CD4-positive, alpha-beta T cell (primary cell): Measurements from ENCODE around the gene RPS6KA2. TPM values are rescaled to one million over a fixed set of nuclear protein-coding genes. Genes with fewer than 3 reads are reported as not detected.

Experiments
- ATAC-seq: fragments of 200-7000 bp; cut with Tn5 transposase; one replicate; pipeline ENCODE4 v1.10.0; 2022; ENCODE audit warnings: mild to moderate bottlenecking; ENCODE audit not compliant: poor library complexity
- CTCF ChIA-PET: fragments of 350-600 bp; sonication (Branson Sonifier 250); formaldehyde crosslinking; loops from one replicate; lab custom pipeline; 2021; ENCODE audit warnings: antibody characterized with exemption, inconsistent platforms; lab: Charles Lee
- POLR2A ChIA-PET: fragments of 350-600 bp; sonication (Branson Sonifier 250); formaldehyde crosslinking; loops from one replicate; lab custom pipeline; 2021; ENCODE audit warnings: antibody characterized with exemption, inconsistent platforms; lab: Charles Lee
- DNase-seq, 14 experiments: peaks; one replicate each; pipeline ENCODE4 v3.0.0-alpha.2; 2013 to 2020; ENCODE audit warnings: mixed read lengths in 2 of 14
- H3K27ac ChIP-seq, 2 donors: one replicate each; pipeline versions ENCODE4 v1.5.1 to v1.7.0; 2013; ENCODE audit warnings: low read length in 2 of 2, low read depth in 1 of 2, mild to moderate bottlenecking in 1 of 2
- H3K27me3 ChIP-seq, 2 experiments: 1 replicate in 1 of 2; 2 replicates in 1 of 2; pipeline versions ENCODE4 v1.6.1 to v1.7.0; 2013; ENCODE audit warnings: low read length in 2 of 2, control low read depth in 1 of 2, mild to moderate bottlenecking in 1 of 2, moderate library complexity in 1 of 2; ENCODE audit not compliant: insufficient read depth in 2 of 2, control insufficient read depth in 1 of 2
- H3K36me3 ChIP-seq: one replicate; pipeline ENCODE4 v1.6.1; 2013; ENCODE audit warnings: low read length, control low read depth; ENCODE audit not compliant: insufficient read depth
- H3K4me1 ChIP-seq: one replicate; pipeline ENCODE4 v1.6.1; 2013; ENCODE audit warnings: low read length, control low read depth; ENCODE audit not compliant: insufficient read depth
- H3K4me3 ChIP-seq: one replicate; pipeline ENCODE4 v1.5.1; 2013; ENCODE audit warnings: mild to moderate bottlenecking, low read length, moderate library complexity
- H3K9me3 ChIP-seq, 2 experiments: 1 replicate in 1 of 2; 2 replicates in 1 of 2; pipeline versions ENCODE4 v1.6.1 to v1.7.0; 2013; ENCODE audit warnings: low read length in 2 of 2, mild to moderate bottlenecking in 2 of 2, control low read depth in 1 of 2, moderate library complexity in 1 of 2; ENCODE audit not compliant: control insufficient read depth in 1 of 2, insufficient read depth in 1 of 2
- H3K27ac Mint-ChIP-seq: one replicate; pipeline ENCODE4 v1.8.0; 2020; ENCODE audit warnings: mixed read lengths
- H3K27me3 Mint-ChIP-seq: one replicate; pipeline ENCODE4 v1.8.0; 2021; ENCODE audit warnings: mixed read lengths
- H3K36me3 Mint-ChIP-seq: one replicate; pipeline ENCODE4 v1.8.0; 2021; ENCODE audit warnings: low read depth, mixed read lengths
- H3K4me1 Mint-ChIP-seq: one replicate; pipeline ENCODE4 v1.8.0; 2021; ENCODE audit warnings: low read depth, mixed read lengths
- H3K4me3 Mint-ChIP-seq: one replicate; pipeline ENCODE4 v1.8.0; 2020; ENCODE audit warnings: mild to moderate bottlenecking, mixed read lengths
- H3K9me3 Mint-ChIP-seq: one replicate; pipeline ENCODE4 v1.8.0; 2020; ENCODE audit warnings: mixed read lengths
- CTCF ChIP-seq: fragments of 200-600 bp; IDR thresholded peaks from one replicate; pipeline ENCODE4 v1.8.0; 2022; ENCODE audit warnings: antibody characterized with exemption, mild to moderate bottlenecking
- intact Hi-C, 2 experiments: fragments of 100-400 bp; cut with DNase I in 1 of 2; cut with micrococcal nuclease in 1 of 2; formaldehyde crosslinking; loops; one replicate each; pipeline versions ENCODE4 v1.15.1 to v1.9.0; 2023 to 2025; cut with DNase I, micrococcal nuclease
- total RNA-seq, 174 experiments: library from RNA in 2 of 174; stranded (reverse) in 2 of 174; gene quantifications; one replicate each; pipeline ENCODE4 v1.2.3 and lab custom pipeline; 2021 to 2026

Gene RPS6KA2
- total RNA-seq, 2 experiments from 2014 or later: 5.6 to 6.2 TPM

- Mint-ChIP-seq H3K27ac (no peak overlapping the region), H3K36me3 (no peaks in the 10 kb centered on the region), H3K4me3 (no peak overlapping the region), H3K27me3 (no peaks in the 10 kb centered on the region), H3K4me1 (no peaks in the 10 kb centered on the region), H3K9me3 (no peaks in the 10 kb centered on the region)
- DNase-seq (no peak), ATAC-seq (no peak)
- Histone ChIP-seq H3K36me3 (no peaks in the 10 kb centered on the region), H3K4me1 (no peaks in the 10 kb centered on the region), H3K27me3 (no peaks in the 10 kb centered on the region), H3K27ac (no peak overlapping the region), H3K9me3 (no peaks in the 10 kb centered on the region), H3K4me3 (no peak overlapping the region)
- POLR2A ChIA-PET: no interaction called here
- no peak for TF ChIP-seq CTCF
- intact Hi-C loops: no loop called here
- CTCF ChIA-PET: no interaction called here
Observed at GRCh38 chr6:166616261-166617238, 10.5 kb downstream of the RPS6KA2 start.

- Mint-ChIP-seq H3K36me3 (no peaks in the 10 kb centered on the region), H3K9me3 (no peaks in the 10 kb centered on the region), H3K27me3 (no peaks in the 10 kb centered on the region), H3K4me1 (no peaks in the 10 kb centered on the region), H3K27ac (no peak overlapping the region), H3K4me3 (no peak overlapping the region)
- no peaks in the 10 kb centered on the region for H3K4me1 ChIP-seq
- no peak for ATAC-seq
- intact Hi-C loops: no loop called here
- H3K27me3 ChIP-seq: no peaks in the 10 kb centered on the region
- no peak for TF ChIP-seq CTCF
- ChIA-PET POLR2A (no interaction called here), CTCF (no interaction called here)
- no peak overlapping the region for H3K4me3 ChIP-seq
- H3K27ac ChIP-seq: no peak overlapping the region
- no peak for DNase-seq
- H3K9me3 ChIP-seq: no peaks in the 10 kb centered on the region
- H3K36me3 ChIP-seq: no peaks in the 10 kb centered on the region
Observed at GRCh38 chr6:166615059-166615770, 11.8 kb downstream of the RPS6KA2 start.

GRCh38 chr6:166614589-166614988 lies 12.5 kb downstream of the RPS6KA2 start:
- no peaks in the 10 kb centered on the region for H3K4me1 ChIP-seq
- ATAC-seq (no peak), DNase-seq (no peak)
- no peaks in the 10 kb centered on the region for H3K4me1 Mint-ChIP-seq
- no peaks in the 10 kb centered on the region for H3K27me3 Mint-ChIP-seq
- no peaks in the 10 kb centered on the region for H3K9me3 ChIP-seq
- no peak overlapping the region for H3K4me3 ChIP-seq
- H3K36me3 ChIP-seq: no peaks in the 10 kb centered on the region
- H3K36me3 Mint-ChIP-seq: no peaks in the 10 kb centered on the region
- ChIA-PET CTCF (no interaction called here), POLR2A (no interaction called here)
- no peaks in the 10 kb centered on the region for H3K9me3 Mint-ChIP-seq
- no peak for TF ChIP-seq CTCF
- intact Hi-C loops: no loop called here
- H3K27ac ChIP-seq: no peak overlapping the region
- no peaks in the 10 kb centered on the region for H3K27me3 ChIP-seq
- no peak overlapping the region for H3K27ac Mint-ChIP-seq
- no peak overlapping the region for H3K4me3 Mint-ChIP-seq
